GM12878 (cell line): ENCODE results near the gene SEPTIN5. TPM values are rescaled to one million over a fixed set of nuclear protein-coding genes. Genes with fewer than 3 reads are reported as not detected.

Experiments used
- ATAC-seq: fragments of 200-7000 bp; cut with Tn5 transposase; 3 replicates; pipeline ENCODE4 v1.9.1; 2020; ENCODE audit warnings: mild to moderate bottlenecking, moderate library complexity
- BruUV-seq: library from RNA; stranded (reverse); fragments of 400-500 nt; replicated peaks from 2 replicates; lab custom pipeline; 2021; lab: Mats Ljungman, UMichigan
- CTCF ChIA-PET: fragments of 300-600 bp; sonication (Branson Sonifier 250); formaldehyde crosslinking; extraction: SDS; loops from one replicate; lab custom pipeline; 2021; ENCODE audit warnings: inconsistent platforms; lab: Yijun Ruan, JAX
- POLR2A ChIA-PET: fragments of 350-600 bp; formaldehyde crosslinking; extraction: SDS; loops from one replicate; lab custom pipeline; 2021; ENCODE audit warnings: inconsistent platforms; lab: Charles Lee
- RAD21 ChIA-PET: fragments of 300-600 bp; sonication (Branson Sonifier 250); formaldehyde crosslinking; loops from one replicate; lab custom pipeline; 2023; ENCODE audit warnings: antibody characterized with exemption; ENCODE audit not compliant: unreplicated experiment; lab: Charles Lee
- SMC1A ChIA-PET: fragments of 300-600 bp; sonication (Branson Sonifier 250); formaldehyde crosslinking; loops from one replicate; lab custom pipeline; 2023; ENCODE audit not compliant: unreplicated experiment, uncharacterized antibody; lab: Charles Lee
- DNase-seq: peaks from one replicate; pipeline ENCODE4 v3.0.0-alpha.2; 2011; ENCODE audit warnings: low read depth, low spot score
- FAIRE-seq: peaks from 3 replicates; lab custom pipeline; 2011; peaks lifted over from hg19 to GRCh38; lab: Jason Lieb, UNC
- H2AFZ ChIP-seq: 2 replicates; pipeline ENCODE4 v1.6.0; 2011; ENCODE audit warnings: low read depth, low read length, control low read depth; ENCODE audit not compliant: control insufficient read depth
- H3K27ac ChIP-seq: 2 replicates; pipeline ENCODE4 v1.5.1; 2011; ENCODE audit warnings: control low read depth; ENCODE audit not compliant: control insufficient read depth, insufficient read depth
- H3K27me3 ChIP-seq, 2 experiments: replicated peaks in 1 of 2; 2 replicates each; pipeline versions ENCODE4 v1.6.0 to v1.6.1; 2011; ENCODE audit warnings: low read length in 1 of 2; ENCODE audit not compliant: control insufficient read depth in 2 of 2, insufficient read depth in 2 of 2
- H3K36me3 ChIP-seq, 2 experiments: 2 replicates each; pipeline ENCODE4 v1.5.1; 2011; ENCODE audit warnings: low read length in 1 of 2; ENCODE audit not compliant: control insufficient read depth in 2 of 2, insufficient read depth in 2 of 2
- H3K4me1 ChIP-seq: 2 replicates; pipeline ENCODE4 v1.6.1; 2011; ENCODE audit warnings: mild to moderate bottlenecking, low read length, moderate library complexity, mixed read lengths; ENCODE audit not compliant: control insufficient read depth, insufficient read depth
- H3K4me2 ChIP-seq: 2 replicates; pipeline ENCODE4 v1.6.0; 2011; ENCODE audit warnings: control low read depth; ENCODE audit not compliant: control insufficient read depth, insufficient read depth
- H3K4me3 ChIP-seq: fragments of 200-600 bp; sonication (generic); 2 replicates; pipeline ENCODE4 v1.5.1; 2016
- H3K79me2 ChIP-seq: 2 replicates; pipeline ENCODE4 v1.6.0; 2011; ENCODE audit warnings: low read length; ENCODE audit not compliant: control insufficient read depth, insufficient read depth
- H3K9ac ChIP-seq: 2 replicates; pipeline ENCODE4 v1.8.0; 2011; ENCODE audit warnings: low read length, control low read depth, mixed read lengths; ENCODE audit not compliant: control insufficient read depth, insufficient read depth
- H3K9me3 ChIP-seq: replicated peaks from 3 replicates; pipeline ENCODE4 v1.5.1; 2011; ENCODE audit warnings: mild to moderate bottlenecking, low read length; ENCODE audit not compliant: control insufficient read depth, insufficient read depth
- H4K20me1 ChIP-seq: 2 replicates; pipeline ENCODE4 v1.6.0; 2011; ENCODE audit not compliant: control insufficient read depth, insufficient read depth
- CBX3 ChIP-seq: fragments of 200-600 bp; sonication (generic); IDR thresholded peaks from 2 replicates; pipeline ENCODE4 v1.6.1; 2016; ENCODE audit warnings: low read depth, borderline replicate concordance
- NBN ChIP-seq: fragments of 450-650 bp; IDR thresholded peaks from 2 replicates; pipeline ENCODE4 v1.6.1; 2016
- NRF1 ChIP-seq: conservative IDR thresholded peaks from 2 replicates; pipeline ENCODE4 v1.6.1; 2011; ENCODE audit warnings: mild to moderate bottlenecking, low read depth, low read length, improper control_type of control experiment
- ZNF622 ChIP-seq: fragments of 450-650 bp; IDR thresholded peaks from 2 replicates; pipeline ENCODE4 v1.6.1; 2017; ENCODE audit warnings: mild to moderate bottlenecking, inconsistent platforms
- WGBS: methylation state at CpG from one replicate; pipeline ENCODE4 v1.1.6; 2016; ENCODE audit warnings: low lambda C conversion rate; ENCODE audit not compliant: insufficient replicate concordance, insufficient coverage; ENCODE audit errors: missing lambda C conversion rate; 5-methylcytosine and 5-hydroxymethylcytosine counted together
- in situ Hi-C: fragments of 300-500 bp; cut with MboI; formaldehyde crosslinking; loops from 9 replicates; pipeline ENCODE4 v1.14.3; 2018; ENCODE audit warnings: mixed read lengths
- intact Hi-C: fragments of 100-400 bp; cut with micrococcal nuclease; formaldehyde crosslinking; loops from one replicate; pipeline ENCODE4 v1.14.2; 2022; ENCODE audit not compliant: unreplicated experiment
- polyA plus RNA-seq, 11 experiments: library from polyadenylated mRNA; depleted of rRNA in 4 of 11; unstranded in 6 of 11; stranded (reverse) in 5 of 11; fragments of >200 nt; fragmentation: Nextera tagmentation in 4 of 11; fragmentation: Illumina TruSeq in 1 of 11; extraction: Ambion mirVana in 4 of 11; extraction: Trizol in 1 of 11; gene quantifications; 1 replicate in 1 of 11; 2 replicates in 10 of 11; pipeline versions ENCODE4 v1.2.1 to v1.2.3, GENCODE V29; 2011 to 2016; ENCODE audit warnings: inconsistent platforms in 2 of 11, missing spikeins in 2 of 11, low read depth in 1 of 11
- total RNA-seq, 4 experiments: library from RNA; depleted of rRNA in 3 of 4; stranded (reverse); fragments of >200 nt in 3 of 4; fragmentation: Illumina TruSeq in 1 of 4; extraction: Trizol in 1 of 4; gene quantifications; 2 replicates each; pipeline versions ENCODE4 v1.2.1 to v1.2.3, GENCODE V29; 2013 to 2021
- TF ChIP-seq, protein P1 (sequence below): IDR thresholded peaks from 2 replicates; pipeline ENCODE4 v1.6.1; 2011; ENCODE audit warnings: borderline replicate concordance, low read depth, mild to moderate bottlenecking, moderate library complexity, low read length; ENCODE audit not compliant: insufficient read depth, poor library complexity, severe bottlenecking
- TF ChIP-seq, protein P2 (sequence below): IDR thresholded peaks from 2 replicates; pipeline ENCODE4 v1.6.1; 2011; ENCODE audit warnings: mild to moderate bottlenecking, low read depth, low read length, moderate library complexity; ENCODE audit not compliant: insufficient replicate concordance
- TF ChIP-seq, protein P3 (sequence below): fragments of 450-650 bp; formaldehyde crosslinking; IDR thresholded peaks from 2 replicates; pipeline ENCODE4 v1.5.0; 2022; ENCODE audit warnings: mild to moderate bottlenecking, missing genetic modification characterization
- TF ChIP-seq, protein P4 (sequence below): fragments of 450-650 bp; IDR thresholded peaks from 2 replicates; pipeline ENCODE4 v1.6.1; 2017; ENCODE audit warnings: low read depth, mild to moderate bottlenecking, moderate library complexity

The SEPTIN5 gene
- total and polyA plus RNA-seq, 10 of the 15 experiments (the other 5 are each of a cell fraction or from before 2014, with no cell fraction given), result 0.13 to 1.1 (median 0.34) TPM; not detected in 5

DNA sequence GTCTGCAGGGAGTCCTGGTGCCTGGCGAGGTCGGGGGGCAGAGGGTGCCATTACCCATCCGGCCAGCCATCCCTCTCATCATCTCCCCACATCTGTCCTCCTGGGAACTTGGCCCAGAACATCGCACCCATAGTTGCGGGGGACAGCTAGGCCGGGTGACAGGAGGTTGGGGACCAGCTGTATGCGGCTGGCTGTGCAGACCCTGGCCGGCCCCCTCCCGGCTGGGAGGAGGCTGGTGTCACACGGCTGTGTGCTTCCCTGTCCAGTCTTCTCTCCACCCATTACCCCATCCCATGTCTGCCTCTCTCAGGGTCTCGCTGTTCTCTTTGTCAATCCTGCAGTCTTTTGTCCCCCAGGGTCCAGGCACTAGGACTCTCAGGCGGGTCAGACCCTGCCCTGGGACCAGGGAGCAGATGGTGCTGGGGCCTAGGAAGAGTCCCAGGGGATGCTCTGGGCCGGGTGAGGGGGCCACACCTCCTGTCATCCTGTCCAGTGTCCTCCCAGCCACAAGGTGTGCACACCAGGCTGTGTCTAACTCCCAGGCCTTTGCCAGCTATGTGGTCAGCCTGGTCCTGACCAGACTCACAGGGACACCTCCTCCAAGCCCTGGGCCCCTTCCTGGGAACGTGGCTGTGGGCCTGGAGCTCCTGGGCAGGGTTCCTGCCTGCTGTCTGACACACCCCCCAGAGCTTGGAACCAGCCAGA lies 39.8 kb downstream of the SEPTIN5 start:
- BruUV-seq, result no TSS peak
- Histone ChIP-seq H3K36me3 (no peaks in the 10 kb centered on the region), H3K4me2 (no peak overlapping the region), H3K9ac (no peak overlapping the region), H3K4me1 (peaks cover 6% of the 10 kb centered on the region), H3K27ac (no peak overlapping the region), H3K79me2 (no peaks in the 10 kb centered on the region), H2AFZ (no peak overlapping the region), H4K20me1 (peaks cover 4% of the 10 kb centered on the region), H3K9me3 (no peaks in the 10 kb centered on the region), H3K27me3 (peaks cover 17 to 26% of the 10 kb centered on the region in 2 experiments), H3K4me3 (no peak overlapping the region)
- 40% methylated on average over 14 of the region's 14 CpGs for WGBS
- SMC1A ChIA-PET, result no interaction called here
- DNase-seq (no peak), FAIRE-seq (no peak), ATAC-seq (no peak)
- RAD21 ChIA-PET, result no interaction called here
- intact Hi-C loops (no loop called here), in situ Hi-C loops (no loop called here)
- POLR2A ChIA-PET, result no interaction called here
- no peak for TF ChIP-seq ZNF622
- TF ChIP-seq CBX3, result no peak
- no peak for TF ChIP-seq NRF1
- TF ChIP-seq, protein P1, sequence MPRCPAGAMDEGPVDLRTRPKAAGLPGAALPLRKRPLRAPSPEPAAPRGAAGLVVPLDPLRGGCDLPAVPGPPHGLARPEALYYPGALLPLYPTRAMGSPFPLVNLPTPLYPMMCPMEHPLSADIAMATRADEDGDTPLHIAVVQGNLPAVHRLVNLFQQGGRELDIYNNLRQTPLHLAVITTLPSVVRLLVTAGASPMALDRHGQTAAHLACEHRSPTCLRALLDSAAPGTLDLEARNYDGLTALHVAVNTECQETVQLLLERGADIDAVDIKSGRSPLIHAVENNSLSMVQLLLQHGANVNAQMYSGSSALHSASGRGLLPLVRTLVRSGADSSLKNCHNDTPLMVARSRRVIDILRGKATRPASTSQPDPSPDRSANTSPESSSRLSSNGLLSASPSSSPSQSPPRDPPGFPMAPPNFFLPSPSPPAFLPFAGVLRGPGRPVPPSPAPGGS, result no peak
- TF ChIP-seq, protein P2, sequence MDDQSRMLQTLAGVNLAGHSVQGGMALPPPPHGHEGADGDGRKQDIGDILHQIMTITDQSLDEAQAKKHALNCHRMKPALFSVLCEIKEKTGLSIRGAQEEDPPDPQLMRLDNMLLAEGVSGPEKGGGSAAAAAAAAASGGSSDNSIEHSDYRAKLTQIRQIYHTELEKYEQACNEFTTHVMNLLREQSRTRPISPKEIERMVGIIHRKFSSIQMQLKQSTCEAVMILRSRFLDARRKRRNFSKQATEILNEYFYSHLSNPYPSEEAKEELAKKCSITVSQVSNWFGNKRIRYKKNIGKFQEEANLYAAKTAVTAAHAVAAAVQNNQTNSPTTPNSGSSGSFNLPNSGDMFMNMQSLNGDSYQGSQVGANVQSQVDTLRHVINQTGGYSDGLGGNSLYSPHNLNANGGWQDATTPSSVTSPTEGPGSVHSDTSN, result no peak
- TF ChIP-seq NBN, result no peak
- TF ChIP-seq, protein P3, sequence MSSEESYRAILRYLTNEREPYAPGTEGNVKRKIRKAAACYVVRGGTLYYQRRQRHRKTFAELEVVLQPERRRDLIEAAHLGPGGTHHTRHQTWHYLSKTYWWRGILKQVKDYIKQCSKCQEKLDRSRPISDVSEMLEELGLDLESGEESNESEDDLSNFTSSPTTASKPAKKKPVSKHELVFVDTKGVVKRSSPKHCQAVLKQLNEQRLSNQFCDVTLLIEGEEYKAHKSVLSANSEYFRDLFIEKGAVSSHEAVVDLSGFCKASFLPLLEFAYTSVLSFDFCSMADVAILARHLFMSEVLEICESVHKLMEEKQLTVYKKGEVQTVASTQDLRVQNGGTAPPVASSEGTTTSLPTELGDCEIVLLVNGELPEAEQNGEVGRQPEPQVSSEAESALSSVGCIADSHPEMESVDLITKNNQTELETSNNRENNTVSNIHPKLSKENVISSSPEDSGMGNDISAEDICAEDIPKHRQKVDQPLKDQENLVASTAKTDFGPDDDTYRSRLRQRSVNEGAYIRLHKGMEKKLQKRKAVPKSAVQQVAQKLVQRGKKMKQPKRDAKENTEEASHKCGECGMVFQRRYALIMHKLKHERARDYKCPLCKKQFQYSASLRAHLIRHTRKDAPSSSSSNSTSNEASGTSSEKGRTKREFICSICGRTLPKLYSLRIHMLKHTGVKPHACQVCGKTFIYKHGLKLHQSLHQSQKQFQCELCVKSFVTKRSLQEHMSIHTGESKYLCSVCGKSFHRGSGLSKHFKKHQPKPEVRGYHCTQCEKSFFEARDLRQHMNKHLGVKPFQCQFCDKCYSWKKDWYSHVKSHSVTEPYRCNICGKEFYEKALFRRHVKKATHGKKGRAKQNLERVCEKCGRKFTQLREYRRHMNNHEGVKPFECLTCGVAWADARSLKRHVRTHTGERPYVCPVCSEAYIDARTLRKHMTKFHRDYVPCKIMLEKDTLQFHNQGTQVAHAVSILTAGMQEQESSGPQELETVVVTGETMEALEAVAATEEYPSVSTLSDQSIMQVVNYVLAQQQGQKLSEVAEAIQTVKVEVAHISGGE (CRISPR knock-in tag), result no peak
- TF ChIP-seq, protein P4, sequence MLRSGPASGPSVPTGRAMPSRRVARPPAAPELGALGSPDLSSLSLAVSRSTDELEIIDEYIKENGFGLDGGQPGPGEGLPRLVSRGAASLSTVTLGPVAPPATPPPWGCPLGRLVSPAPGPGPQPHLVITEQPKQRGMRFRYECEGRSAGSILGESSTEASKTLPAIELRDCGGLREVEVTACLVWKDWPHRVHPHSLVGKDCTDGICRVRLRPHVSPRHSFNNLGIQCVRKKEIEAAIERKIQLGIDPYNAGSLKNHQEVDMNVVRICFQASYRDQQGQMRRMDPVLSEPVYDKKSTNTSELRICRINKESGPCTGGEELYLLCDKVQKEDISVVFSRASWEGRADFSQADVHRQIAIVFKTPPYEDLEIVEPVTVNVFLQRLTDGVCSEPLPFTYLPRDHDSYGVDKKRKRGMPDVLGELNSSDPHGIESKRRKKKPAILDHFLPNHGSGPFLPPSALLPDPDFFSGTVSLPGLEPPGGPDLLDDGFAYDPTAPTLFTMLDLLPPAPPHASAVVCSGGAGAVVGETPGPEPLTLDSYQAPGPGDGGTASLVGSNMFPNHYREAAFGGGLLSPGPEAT, result no peak
- CTCF ChIA-PET, result no interaction called here
